ENCODE results near the gene STK40.

GRCh38 chr1:36304970-36305914 is 80.5 kb downstream of the STK40 start:
- TF ChIP-seq CTCF (IDR thresholded peaks at IDR 0.05) (no peak), POLR2A (IDR thresholded peaks at IDR 0.05) (no peak)

Measured in upper lobe of left lung (tissue), 4 donors.